HG02840 (cell line): ENCODE data around the gene TGFB2.

Source experiments
- ATAC-seq: cut with Tn5 transposase; IDR thresholded peaks from one replicate; pipeline ENCODE4 v1.9.1; 2021; ENCODE audit warnings: mild to moderate bottlenecking, moderate library complexity, moderate number of reproducible peaks; ENCODE audit not compliant: unreplicated experiment, low FRiP score

Gene TGFB2

DNA sequence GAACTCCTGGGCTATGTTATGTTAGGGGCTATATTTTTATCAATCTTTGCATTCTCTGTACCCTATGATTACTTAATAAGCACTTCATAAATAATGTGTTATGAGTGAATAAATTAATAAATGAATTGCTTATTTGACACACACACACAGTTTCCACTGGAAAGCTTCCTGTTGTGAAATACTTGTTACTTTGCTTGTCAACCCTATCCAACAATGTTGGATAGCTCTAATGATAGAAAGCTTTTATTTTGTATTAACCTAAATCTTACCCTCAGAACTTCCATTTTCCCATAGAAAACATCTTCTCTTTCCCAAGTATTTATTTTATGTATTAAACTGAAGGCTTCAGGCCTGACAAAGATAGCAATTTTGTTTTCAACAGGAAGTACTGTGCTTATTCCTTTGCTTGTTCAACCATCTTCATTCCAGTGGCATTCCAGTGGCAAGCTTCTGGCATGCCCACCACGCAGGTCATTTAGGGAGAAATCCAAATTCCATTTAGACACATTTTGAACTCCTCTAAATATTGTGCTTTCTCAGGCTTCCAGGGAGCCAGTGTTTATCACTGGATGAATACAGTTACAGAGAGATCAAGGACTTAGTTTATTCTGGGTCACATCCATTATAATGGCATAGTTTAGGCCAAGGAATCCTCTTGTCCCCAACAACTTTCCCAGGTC lies 134.4 kb downstream of the TGFB2 start:
- ATAC-seq = no peak

DNA sequence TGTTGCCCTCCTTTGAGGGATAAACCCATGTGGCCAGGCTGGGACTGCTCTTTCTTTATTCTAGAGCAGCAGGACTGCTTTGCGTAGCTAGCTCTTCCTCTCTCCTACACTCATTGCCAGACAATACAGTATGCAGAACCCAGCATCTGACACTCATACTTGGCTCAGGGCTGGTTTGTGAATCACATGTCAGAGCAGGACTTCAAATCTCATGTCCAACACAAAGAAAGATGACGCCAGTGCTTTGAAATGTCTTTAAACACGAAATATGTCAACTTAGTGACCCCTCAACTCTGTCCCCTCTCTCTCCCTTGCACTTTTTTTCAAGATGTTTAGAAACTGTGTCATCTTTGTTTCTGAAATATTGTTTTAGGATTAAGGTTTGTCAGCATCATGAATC lies 135.0 kb downstream of the TGFB2 start:
- ATAC-seq = no peak

DNA sequence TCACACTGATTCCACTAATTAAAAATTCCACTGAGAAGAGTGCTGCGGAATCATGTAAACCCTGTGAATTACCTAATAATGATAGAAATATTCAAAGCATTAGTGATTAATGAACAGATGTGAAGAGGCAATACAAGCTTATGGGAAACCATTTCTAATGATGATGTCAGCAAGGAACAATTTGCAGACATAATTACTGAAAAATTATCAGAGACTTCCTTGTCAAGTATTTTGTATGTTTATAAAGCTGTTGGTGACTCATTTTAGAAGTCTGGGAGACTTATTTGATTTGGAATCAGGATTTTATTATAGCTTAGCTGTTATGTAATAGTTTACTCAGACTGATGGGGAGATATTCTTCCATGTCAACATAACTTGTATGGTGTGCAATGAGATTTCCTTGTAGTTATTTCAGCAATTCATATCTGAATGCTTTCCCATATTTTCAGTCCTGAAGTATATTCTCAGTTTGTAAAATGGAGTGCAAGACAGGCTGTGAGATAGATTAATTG lies 135.5 kb downstream of the TGFB2 start:
- ATAC-seq = no peak

DNA sequence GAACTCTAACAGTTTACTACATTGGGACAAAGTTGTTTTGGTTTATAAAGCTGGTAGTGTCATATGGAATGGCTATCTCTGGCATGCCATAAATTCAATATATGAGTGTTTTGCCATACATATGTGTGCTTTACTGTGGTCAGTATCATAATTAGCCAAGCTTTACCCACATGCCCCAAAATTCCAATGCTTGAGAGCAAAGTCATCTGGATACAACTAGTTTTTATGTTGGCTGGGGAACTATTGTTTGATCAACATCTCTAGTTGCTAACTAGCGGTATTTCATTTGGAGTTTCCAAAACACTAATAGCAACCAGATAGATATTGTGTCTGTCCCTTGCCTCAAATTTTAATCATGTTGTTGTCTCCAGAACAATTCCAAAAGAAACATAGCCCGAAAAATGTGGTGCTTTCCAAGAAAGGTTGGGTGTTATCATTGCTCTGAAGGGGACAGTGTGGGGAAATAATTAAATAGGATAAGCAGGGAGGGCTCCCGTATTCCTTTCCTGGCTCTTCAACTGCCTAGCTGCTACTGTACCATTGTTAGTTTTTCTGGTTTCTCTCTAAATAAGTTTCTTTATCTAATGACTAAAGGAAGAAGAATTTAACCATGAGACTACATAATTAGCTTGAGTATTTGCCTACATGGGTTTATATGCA lies 136.1 kb downstream of the TGFB2 start:
- ATAC-seq = no peak

DNA sequence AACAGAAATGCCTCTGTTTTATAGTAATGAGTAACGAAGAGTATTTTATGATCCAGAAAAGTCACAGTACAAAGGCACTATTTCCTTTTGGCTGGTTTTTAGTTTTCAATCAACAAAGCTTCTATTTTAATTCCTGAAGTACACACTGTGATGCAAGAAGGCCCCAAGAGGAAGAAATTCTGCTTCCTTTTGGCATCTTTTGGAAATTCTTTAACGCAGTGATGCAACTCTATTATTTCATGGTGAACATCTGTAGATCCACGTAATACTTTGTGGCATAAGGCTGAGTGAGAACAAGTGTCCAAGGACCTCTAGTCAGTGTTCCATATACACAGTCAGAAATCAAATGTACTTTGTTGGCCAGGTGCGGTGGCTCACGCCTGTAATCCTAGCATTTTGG lies 137.5 kb downstream of the TGFB2 start:
- no peak for ATAC-seq

DNA sequence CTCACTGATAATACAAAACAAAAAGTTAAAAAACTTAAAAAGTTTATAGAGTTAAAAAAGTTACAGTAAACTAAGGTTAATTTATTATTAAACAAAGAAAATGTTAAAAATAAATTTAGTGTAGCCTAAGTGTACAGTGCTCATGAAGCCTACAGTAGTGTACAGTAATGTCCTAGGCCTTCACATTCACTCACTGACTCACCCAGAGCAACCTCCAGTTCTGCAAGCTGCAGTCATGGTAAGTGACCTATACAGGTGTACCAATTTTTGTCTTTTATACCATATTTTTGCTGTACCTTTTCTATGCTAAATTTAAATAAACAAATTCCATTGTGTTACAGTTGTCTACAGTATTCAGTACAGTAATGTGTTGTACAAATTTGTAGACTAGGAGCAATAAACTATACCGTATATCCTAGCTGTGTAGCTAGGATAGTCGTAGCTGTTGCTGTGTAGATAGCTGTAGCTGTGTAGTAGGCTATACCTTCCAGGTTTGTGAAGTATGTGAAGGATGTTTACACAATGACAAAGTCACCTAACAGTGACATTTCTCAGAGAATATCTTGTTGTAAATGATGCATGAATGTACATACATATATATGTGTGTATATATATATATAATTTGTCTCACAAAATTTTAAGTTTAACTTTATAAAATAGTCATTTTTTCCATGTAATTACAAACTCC lies 140.2 kb downstream of the TGFB2 start:
- ATAC-seq = no peak

DNA sequence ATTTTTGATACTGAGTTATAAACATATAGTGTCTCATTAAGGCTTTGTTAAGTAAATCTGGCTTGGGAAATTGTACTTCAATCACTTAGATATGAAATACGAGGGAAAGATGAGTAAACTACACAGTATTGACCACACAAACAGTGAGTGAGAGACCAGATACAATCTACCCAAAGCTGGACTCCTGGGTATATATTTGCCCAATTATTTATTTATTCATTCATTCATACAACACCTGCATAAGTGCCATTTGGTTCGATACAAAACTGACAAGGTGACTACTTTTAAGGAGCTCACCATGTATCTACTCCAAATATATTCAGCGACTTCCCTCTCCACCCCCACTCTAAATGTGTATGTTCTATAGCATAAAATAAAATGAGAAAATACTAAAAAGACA lies 143.4 kb downstream of the TGFB2 start:
- ATAC-seq = no peak

DNA sequence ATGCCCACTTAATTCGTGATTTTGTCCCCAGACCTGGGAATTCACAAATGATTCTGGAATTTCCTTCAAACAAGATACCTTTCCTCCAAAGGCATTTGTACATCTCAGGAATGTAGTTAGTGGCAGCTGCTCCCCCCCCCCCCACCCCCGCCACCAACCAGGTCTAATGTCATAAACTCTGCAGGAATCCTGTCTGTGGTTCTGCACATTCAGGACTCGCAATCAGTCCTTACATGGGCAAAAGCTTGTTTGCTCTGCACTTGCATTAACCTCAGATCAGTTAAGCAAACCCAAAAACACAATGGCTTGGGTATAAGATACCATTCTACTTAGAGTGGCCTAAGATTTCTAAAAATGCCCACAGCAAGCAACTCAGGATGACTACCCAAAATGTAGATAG lies 143.8 kb downstream of the TGFB2 start:
- ATAC-seq = no peak

DNA sequence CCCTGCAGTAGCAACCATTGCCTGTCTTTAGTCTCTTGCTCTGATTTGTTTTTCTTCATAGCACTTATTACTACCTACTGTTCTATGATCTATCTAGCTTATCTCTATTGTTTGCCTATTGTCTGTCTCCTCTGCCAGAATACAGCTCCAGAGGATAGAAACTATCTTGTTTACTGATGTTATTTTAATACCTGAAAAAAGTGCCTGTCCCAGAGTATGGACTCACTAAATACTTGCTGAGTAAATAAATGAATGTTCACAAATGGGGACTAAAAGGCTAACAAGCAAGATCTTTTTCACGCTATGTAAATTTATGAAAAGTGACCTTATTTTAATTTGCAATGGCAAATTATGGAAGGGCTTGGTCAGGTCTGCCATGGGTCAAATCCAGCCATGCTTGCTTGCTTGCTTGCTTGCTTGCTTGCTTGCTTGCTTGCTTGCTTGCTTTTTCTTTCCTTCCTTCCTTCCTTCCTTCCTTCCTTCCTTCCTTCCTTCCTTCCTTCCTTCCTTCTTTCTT lies 145.3 kb downstream of the TGFB2 start:
- ATAC-seq = no peak

DNA sequence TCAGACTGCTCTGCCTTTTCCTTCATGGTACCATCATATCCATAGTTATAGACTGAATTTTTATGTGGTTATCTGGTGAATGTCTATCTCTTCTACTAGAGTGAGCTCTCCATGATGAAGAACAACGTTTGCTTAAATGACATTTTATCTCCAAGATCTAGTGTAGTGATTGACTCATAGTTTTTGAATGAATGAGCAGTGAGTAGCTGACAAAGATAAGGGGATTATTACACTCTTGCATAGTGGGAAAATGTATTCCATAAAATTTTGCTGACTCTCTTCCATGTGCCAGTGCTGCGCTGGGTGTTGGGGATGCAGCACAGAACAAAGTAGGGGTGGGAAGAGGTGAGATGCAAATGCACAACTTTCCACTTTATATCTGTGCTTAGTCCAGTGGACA lies 147.7 kb downstream of the TGFB2 start:
- no peak for ATAC-seq

DNA sequence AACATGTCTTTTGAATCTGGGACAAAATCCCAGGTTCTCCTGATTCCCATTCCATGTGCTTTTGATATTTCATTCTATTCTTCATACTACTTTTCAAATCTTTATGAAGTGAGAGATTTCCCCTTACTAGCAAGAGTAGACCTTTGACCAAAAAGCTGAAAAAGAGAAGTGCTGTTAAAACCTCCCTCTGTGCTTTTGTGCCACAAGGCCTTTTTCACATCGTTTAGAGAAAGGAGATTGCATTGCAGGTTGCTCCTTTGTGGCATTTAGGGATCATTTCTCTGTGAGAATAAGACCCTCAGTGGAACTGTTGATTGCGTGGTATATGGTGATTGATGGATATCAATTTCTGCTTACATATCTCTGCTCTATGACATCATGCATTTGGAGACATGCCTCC lies 148.8 kb downstream of the TGFB2 start:
- ATAC-seq = no peak
